Tibial nerve (tissue), 4 donors: Measurements from ENCODE around the gene C22orf39.

Experiments used
- CTCF ChIP-seq, 5 experiments: fragments of 200-600 bp in 3 of 5; fragments of 450-650 bp in 2 of 5; sonication (generic) in 3 of 5; IDR thresholded peaks; one replicate each; pipeline ENCODE4 v1.5.1; 2016 to 2019; ENCODE audit warnings: antibody characterized with exemption in 5 of 5, mild to moderate bottlenecking in 3 of 5, moderate library complexity in 2 of 5
- EP300 ChIP-seq, 2 donors: sonication (generic); formaldehyde crosslinking; IDR thresholded peaks; one replicate each; pipeline ENCODE4 v1.6.1; 2017; ENCODE audit warnings: antibody characterized with exemption in 2 of 2, mild to moderate bottlenecking in 1 of 2
- POLR2A ChIP-seq, 2 donors: fragments of 450-650 bp; IDR thresholded peaks; one replicate each; pipeline ENCODE4 v1.6.1; 2017; ENCODE audit warnings: antibody characterized with exemption in 2 of 2, mild to moderate bottlenecking in 2 of 2, moderate library complexity in 2 of 2

- TF ChIP-seq POLR2A (IDR thresholded peaks at IDR 0.05) = no peak
- no peak for TF ChIP-seq CTCF (IDR thresholded peaks at IDR 0.05)
- TF ChIP-seq EP300 (IDR thresholded peaks at IDR 0.05) = no peak
Observed at GRCh38 chr22:19450363-19451175, 3.1 kb upstream of the C22orf39 start.
